Epithelial cell of proximal tubule (primary cell): ENCODE results near the gene SEMA3A. TPM values are rescaled to one million over a fixed set of nuclear protein-coding genes. Genes with fewer than 3 reads are reported as not detected.
A peak's percentile ranks its signal among the peaks of the same experiment; 100 is the strongest.

ENCODE experiments used
- DNase-seq: peaks from one replicate; pipeline ENCODE4 v3.0.0-alpha.2; 2011; ENCODE audit warnings: low read depth
- H3K4me3 ChIP-seq: 2 replicates; pipeline ENCODE4 v1.5.1; 2011; ENCODE audit warnings: low read depth, mild to moderate bottlenecking, low read length
- total RNA-seq: library from RNA; depleted of rRNA; stranded (reverse); fragments of >200 nt; gene quantifications from 2 replicates; pipeline ENCODE4 v1.2.3, GENCODE V29; 2015
- TF ChIP-seq, protein P1 (sequence below): conservative IDR thresholded peaks from 2 replicates; pipeline ENCODE4 v1.5.1; 2012; ENCODE audit warnings: low read depth, mild to moderate bottlenecking, low read length

Gene SEMA3A
- total RNA-seq, 1 donor from 2014 or later, result 13.7 TPM

- TF ChIP-seq, protein P1, sequence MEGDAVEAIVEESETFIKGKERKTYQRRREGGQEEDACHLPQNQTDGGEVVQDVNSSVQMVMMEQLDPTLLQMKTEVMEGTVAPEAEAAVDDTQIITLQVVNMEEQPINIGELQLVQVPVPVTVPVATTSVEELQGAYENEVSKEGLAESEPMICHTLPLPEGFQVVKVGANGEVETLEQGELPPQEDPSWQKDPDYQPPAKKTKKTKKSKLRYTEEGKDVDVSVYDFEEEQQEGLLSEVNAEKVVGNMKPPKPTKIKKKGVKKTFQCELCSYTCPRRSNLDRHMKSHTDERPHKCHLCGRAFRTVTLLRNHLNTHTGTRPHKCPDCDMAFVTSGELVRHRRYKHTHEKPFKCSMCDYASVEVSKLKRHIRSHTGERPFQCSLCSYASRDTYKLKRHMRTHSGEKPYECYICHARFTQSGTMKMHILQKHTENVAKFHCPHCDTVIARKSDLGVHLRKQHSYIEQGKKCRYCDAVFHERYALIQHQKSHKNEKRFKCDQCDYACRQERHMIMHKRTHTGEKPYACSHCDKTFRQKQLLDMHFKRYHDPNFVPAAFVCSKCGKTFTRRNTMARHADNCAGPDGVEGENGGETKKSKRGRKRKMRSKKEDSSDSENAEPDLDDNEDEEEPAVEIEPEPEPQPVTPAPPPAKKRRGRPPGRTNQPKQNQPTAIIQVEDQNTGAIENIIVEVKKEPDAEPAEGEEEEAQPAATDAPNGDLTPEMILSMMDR, result no peak
- H3K4me3 ChIP-seq, result no peak overlapping the region
- DNase-seq, result no peak
Observed at GRCh38 chr7:83985821-83986220, 208.8 kb downstream of the SEMA3A start.

GRCh38 chr7:83984591-83984990 lies 210.0 kb downstream of the SEMA3A start:
- no peak overlapping the region for H3K4me3 ChIP-seq
- no peak for DNase-seq
- TF ChIP-seq, protein P1, result no peak

DNA sequence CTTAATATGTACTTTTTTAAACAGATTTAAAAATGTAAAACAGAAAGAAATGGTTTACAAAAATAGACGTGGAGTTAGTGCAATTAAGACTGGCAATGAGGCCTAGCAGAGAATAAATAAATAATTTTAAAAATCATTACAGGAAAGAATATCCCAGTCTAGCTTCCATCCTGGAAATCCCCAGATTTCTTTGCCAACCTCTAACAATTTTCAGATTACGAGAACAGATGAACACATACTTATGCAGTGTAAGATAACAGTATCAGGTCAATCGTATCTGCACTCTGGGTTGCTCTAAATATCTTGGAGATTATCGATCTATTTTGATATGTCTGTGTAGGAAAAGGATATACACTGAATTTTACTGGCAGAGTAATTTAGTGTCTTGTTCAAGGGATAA lies 210.5 kb downstream of the SEMA3A start:
- no peak overlapping the region for H3K4me3 ChIP-seq
- TF ChIP-seq, protein P1, result no peak
- DNase-seq, result no peak

- no peak overlapping the region for H3K4me3 ChIP-seq
- TF ChIP-seq, protein P1, result no peak
- DNase-seq, result no peak
Observed at GRCh38 chr7:83983606-83984005, 211.0 kb downstream of the SEMA3A start.

- DNase-seq, result no peak
- no peak overlapping the region for H3K4me3 ChIP-seq
- TF ChIP-seq, protein P1, result peak; percentile 63
Observed at GRCh38 chr7:83976302-83976701, 218.3 kb downstream of the SEMA3A start.

DNA sequence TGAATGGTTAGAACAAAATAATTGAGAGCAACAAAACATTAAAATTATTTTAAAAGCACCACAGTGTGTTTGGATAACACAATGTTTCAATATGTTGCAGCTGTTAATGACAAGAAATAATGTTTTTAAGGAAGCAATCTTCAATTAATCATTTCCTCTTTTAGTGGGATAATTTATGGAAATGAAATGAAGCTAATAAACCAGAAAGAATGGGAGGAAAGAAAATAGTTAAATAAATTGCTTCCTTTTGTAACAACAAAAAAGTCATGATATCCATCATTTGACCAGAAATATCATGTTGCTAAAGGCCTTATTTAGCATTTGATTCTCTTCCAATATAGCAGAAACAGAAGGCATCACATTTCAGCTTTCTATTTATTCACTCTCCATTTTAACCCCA lies 224.5 kb downstream of the SEMA3A start:
- TF ChIP-seq, protein P1, result no peak
- no peak for DNase-seq
- H3K4me3 ChIP-seq, result no peak overlapping the region

- no peak for DNase-seq
- no peak overlapping the region for H3K4me3 ChIP-seq
- TF ChIP-seq, protein P1, result no peak
Observed at GRCh38 chr7:83964318-83964717, 230.3 kb downstream of the SEMA3A start.
